LNCaP clone FGC (cell line): ENCODE results near the gene NRXN3.

Experiments
- DNase-seq: peaks from one replicate; pipeline ENCODE4 v3.0.0-alpha.2; 2011; ENCODE audit warnings: low read depth
- H3K4me3 ChIP-seq: 2 replicates; pipeline ENCODE4 v1.5.1; 2011; ENCODE audit warnings: mild to moderate bottlenecking, low read depth, low read length, control low read depth
- TF ChIP-seq, protein P1 (sequence below): IDR thresholded peaks from 2 replicates; pipeline ENCODE4 v1.5.1; 2012; ENCODE audit warnings: mild to moderate bottlenecking; ENCODE audit not compliant: control insufficient read depth, insufficient read depth; ENCODE audit errors: extremely low read depth

NRXN3 gene

GRCh38 chr14:79037593-79037992 lies 867.4 kb downstream of the NRXN3 start:
- no peak for DNase-seq
- H3K4me3 ChIP-seq: no peak overlapping the region
- TF ChIP-seq, protein P1, sequence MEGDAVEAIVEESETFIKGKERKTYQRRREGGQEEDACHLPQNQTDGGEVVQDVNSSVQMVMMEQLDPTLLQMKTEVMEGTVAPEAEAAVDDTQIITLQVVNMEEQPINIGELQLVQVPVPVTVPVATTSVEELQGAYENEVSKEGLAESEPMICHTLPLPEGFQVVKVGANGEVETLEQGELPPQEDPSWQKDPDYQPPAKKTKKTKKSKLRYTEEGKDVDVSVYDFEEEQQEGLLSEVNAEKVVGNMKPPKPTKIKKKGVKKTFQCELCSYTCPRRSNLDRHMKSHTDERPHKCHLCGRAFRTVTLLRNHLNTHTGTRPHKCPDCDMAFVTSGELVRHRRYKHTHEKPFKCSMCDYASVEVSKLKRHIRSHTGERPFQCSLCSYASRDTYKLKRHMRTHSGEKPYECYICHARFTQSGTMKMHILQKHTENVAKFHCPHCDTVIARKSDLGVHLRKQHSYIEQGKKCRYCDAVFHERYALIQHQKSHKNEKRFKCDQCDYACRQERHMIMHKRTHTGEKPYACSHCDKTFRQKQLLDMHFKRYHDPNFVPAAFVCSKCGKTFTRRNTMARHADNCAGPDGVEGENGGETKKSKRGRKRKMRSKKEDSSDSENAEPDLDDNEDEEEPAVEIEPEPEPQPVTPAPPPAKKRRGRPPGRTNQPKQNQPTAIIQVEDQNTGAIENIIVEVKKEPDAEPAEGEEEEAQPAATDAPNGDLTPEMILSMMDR: no peak

DNA sequence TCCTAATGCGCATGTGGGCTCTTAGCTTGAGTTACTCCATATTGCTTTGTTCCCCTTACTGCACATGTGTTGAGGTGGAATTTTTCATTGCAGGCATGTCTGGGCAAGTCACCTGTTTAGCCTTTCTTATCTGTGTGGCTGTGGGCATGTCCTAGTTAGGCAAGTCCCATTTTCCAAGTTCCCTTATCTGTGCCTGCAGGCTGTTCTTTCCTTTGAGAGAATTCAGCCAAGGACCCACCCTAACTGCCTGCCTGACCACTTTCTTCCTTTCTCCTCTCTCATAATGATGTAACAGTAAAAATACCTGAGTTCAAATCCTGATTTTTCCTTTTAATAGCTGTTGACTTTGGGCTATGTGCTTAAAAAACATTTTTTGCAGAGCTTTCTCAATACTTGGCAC lies 870.6 kb downstream of the NRXN3 start:
- H3K4me3 ChIP-seq: no peak overlapping the region
- DNase-seq: no peak
- TF ChIP-seq, protein P1: no peak

GRCh38 chr14:79043194-79043889 lies 873.2 kb downstream of the NRXN3 start:
- H3K4me3 ChIP-seq: no peak overlapping the region
- DNase-seq: no peak
- TF ChIP-seq, protein P1: no peak

DNA sequence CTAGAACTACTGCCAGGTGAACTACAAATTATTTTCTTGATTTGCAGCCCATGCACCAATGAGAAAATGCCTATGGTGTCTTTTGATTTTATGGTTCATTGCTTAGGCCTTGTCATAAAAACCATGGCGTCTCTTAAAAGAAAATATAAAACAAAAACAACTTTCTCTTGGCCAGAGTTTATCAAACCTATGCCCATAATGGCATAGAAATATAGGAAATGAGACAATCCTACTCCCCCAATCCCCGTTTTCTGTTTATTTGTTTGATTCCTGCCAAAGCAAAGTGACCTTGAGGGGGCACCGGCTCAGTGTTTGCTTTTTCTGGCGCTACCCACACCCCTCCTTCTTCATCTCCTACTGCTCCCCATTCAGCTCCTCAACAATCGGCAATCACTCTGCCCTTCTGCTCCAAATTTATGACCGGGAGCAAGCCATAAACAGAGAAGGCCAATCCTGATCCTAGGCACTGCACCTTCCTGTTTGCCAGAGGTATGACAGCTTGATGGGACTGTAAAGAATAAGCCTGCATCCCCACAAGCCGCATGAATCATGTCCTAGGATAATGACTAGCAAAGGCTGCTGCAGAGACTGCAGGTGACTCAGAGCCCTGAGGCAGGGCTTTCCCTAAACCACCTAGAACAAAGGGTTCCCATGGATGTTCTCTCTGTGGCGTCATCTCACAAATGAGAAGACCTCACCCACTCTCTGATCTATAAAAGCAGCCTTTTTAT lies 874.9 kb downstream of the NRXN3 start:
- no peak overlapping the region for H3K4me3 ChIP-seq
- TF ChIP-seq, protein P1: no peak
- DNase-seq: no peak

DNA sequence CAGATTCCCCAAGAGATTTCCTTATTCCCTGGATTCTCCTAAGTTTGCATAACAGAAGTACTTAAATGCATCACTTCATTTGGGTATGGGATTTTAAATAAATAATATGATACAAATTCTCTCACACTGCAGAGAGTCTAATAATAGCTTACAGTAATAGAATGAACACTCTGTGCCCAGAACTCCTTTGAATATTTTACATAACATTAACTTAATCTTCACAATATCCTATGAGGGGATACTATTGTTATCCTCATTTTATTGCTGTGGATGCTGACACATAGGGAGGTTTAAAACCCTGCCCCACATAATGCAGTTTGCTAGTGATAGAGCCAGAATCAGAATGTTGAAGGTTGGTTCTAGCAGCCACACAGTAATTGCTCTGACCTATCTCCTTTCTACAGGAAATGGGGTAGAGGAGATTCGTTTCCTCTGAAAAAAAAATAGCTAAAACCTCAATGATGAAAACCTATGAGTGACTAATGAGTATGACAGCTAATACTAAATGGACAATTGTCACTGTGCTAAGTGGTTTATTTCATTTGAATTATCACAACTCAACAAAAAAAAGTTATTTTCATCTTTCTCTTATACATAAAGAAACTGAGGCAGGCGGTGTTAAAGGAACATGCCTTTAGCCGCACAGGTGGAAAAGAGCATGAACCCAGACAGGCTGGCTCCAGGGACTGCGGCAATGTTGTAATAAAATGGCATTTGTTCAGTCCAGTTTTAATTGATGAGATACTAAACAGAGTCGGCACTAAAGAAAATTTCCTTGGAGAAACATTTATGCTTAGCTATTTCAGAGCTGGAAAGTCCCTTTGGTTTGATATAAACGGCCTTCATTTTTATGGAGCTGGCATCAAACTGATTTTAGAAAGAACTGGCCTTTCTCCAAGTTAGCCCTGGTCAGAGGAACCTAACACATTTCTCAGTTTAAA lies 880.9 kb downstream of the NRXN3 start:
- H3K4me3 ChIP-seq: no peak overlapping the region
- DNase-seq: no peak
- TF ChIP-seq, protein P1: no peak

- TF ChIP-seq, protein P1: no peak
Observed at GRCh38 chr14:79051742-79052141, 881.6 kb downstream of the NRXN3 start.

More at GRCh38 chr14:79051742-79052141, 881.6 kb downstream of the NRXN3 start:
- H3K4me3 ChIP-seq: no peak overlapping the region
- no peak for DNase-seq
